H1 (cell line): ENCODE measurements around the gene ARHGEF10L. TPM values are rescaled to one million over a fixed set of nuclear protein-coding genes. Genes with fewer than 3 reads are reported as not detected.
A peak's percentile ranks its signal among the peaks of the same experiment; 100 is the strongest.

Experiments used
- CTCF ChIA-PET: fragments of 300-600 bp; sonication (Branson Sonifier 250); formaldehyde crosslinking; loops from one replicate; lab custom pipeline; 2021; ENCODE audit not compliant: partially characterized antibody; lab: Charles Lee
- POLR2A ChIA-PET: fragments of 300-600 bp; sonication (Branson Sonifier 250); formaldehyde crosslinking; loops from one replicate; lab custom pipeline; 2021; ENCODE audit warnings: inconsistent platforms; ENCODE audit not compliant: partially characterized antibody; lab: Charles Lee
- DNase-seq, 2 experiments: peaks; one replicate each; pipeline versions ENCODE4 v3.0.0 to v3.0.0-alpha.2; 2010 to 2022; ENCODE audit warnings: low spot score in 2 of 2, low read depth in 1 of 2, mixed read lengths in 1 of 2
- FAIRE-seq: peaks from 2 replicates; lab custom pipeline; 2011; peaks lifted over from hg19 to GRCh38; lab: Jason Lieb, UNC
- H2AFZ ChIP-seq: 2 replicates; pipeline ENCODE4 v1.8.1; 2012; ENCODE audit warnings: low read length, inconsistent platforms
- H2AK5ac ChIP-seq: 2 replicates; pipeline ENCODE4 v1.6.1; 2013; ENCODE audit warnings: low read depth, low read length
- H2BK120ac ChIP-seq: replicated peaks from 2 replicates; pipeline ENCODE3; 2013; ENCODE audit warnings: low read depth, low read length, inconsistent platforms
- H2BK12ac ChIP-seq: 2 replicates; pipeline ENCODE4 v1.6.1; 2013; ENCODE audit warnings: low read depth, low read length
- H2BK15ac ChIP-seq: 2 replicates; pipeline ENCODE4 v1.6.1; 2013; ENCODE audit warnings: low read length
- H2BK20ac ChIP-seq: 2 replicates; pipeline ENCODE4 v1.6.1; 2013; ENCODE audit warnings: low read length
- H2BK5ac ChIP-seq: 2 replicates; pipeline ENCODE4 v1.6.1; 2013; ENCODE audit warnings: low read depth, low read length
- H3K14ac ChIP-seq: 2 replicates; pipeline ENCODE4 v1.6.1; 2013; ENCODE audit warnings: inconsistent platforms; ENCODE audit not compliant: insufficient read length
- H3K18ac ChIP-seq: 2 replicates; pipeline ENCODE4 v1.6.1; 2013; ENCODE audit warnings: low read length; ENCODE audit errors: extremely low read depth
- H3K23ac ChIP-seq: 2 replicates; pipeline ENCODE4 v1.6.1; 2013; ENCODE audit warnings: inconsistent platforms; ENCODE audit not compliant: insufficient read length
- H3K23me2 ChIP-seq: 2 replicates; pipeline ENCODE4 v1.6.1; 2013; ENCODE audit warnings: low read depth, low read length
- H3K27ac ChIP-seq: 2 replicates; pipeline ENCODE4 v1.6.1; 2011; ENCODE audit warnings: low read depth, low read length, inconsistent platforms
- H3K27me3 ChIP-seq, 4 experiments: replicated peaks in 1 of 4; 1 replicate in 1 of 4; 2 replicates in 3 of 4; pipeline versions ENCODE4 v1.6.1 to v1.8.1; 2011 to 2013; ENCODE audit warnings: low read length in 3 of 4, mild to moderate bottlenecking in 3 of 4, inconsistent platforms in 2 of 4, mixed read lengths in 2 of 4, moderate library complexity in 1 of 4; ENCODE audit not compliant: control insufficient read depth in 3 of 4, insufficient read depth in 3 of 4; ENCODE audit errors: extremely low read depth in 1 of 4
- H3K36me3 ChIP-seq, 4 experiments: 2 replicates each; pipeline versions ENCODE4 v1.6.1 to v1.8.1; 2011 to 2013; ENCODE audit warnings: mild to moderate bottlenecking in 4 of 4, low read length in 3 of 4, moderate library complexity in 2 of 4, control low read depth in 1 of 4, inconsistent platforms in 1 of 4; ENCODE audit not compliant: insufficient read depth in 4 of 4, control insufficient read depth in 2 of 4
- H3K4ac ChIP-seq: replicated peaks from 2 replicates; pipeline ENCODE3; 2013; ENCODE audit warnings: low read length, low read depth, mixed read lengths, inconsistent platforms; ENCODE audit not compliant: insufficient read length
- H3K4me1 ChIP-seq, 4 experiments: replicated peaks in 1 of 4; 1 replicate in 1 of 4; 2 replicates in 3 of 4; pipeline versions ENCODE4 v1.6.1 to v1.8.1; 2011 to 2013; ENCODE audit warnings: low read length in 3 of 4, inconsistent platforms in 2 of 4, mixed read lengths in 1 of 4; ENCODE audit not compliant: insufficient read depth in 4 of 4, control insufficient read depth in 3 of 4
- H3K4me2 ChIP-seq, 2 experiments: 2 replicates each; pipeline versions ENCODE4 v1.6.1 to v1.8.1; 2011 to 2013; ENCODE audit warnings: low read depth in 2 of 2, low read length in 2 of 2, control low read depth in 1 of 2, inconsistent platforms in 1 of 2, mild to moderate bottlenecking in 1 of 2; ENCODE audit not compliant: insufficient read depth in 1 of 2
- H3K4me3 ChIP-seq, 4 experiments: fragments of 200-600, 300-600 bp in 1 of 4; sonication (generic), shearing (Covaris generic), sonication (Bioruptor Twin) in 1 of 4; 2 replicates each; pipeline versions ENCODE4 v1.5.1 to v1.8.1; 2011 to 2016; ENCODE audit warnings: low read length in 4 of 4, low read depth in 3 of 4, control low read depth in 2 of 4, inconsistent platforms in 2 of 4, mild to moderate bottlenecking in 2 of 4, mixed read lengths in 1 of 4, moderate library complexity in 1 of 4; ENCODE audit not compliant: insufficient read depth in 2 of 4; ENCODE audit errors: extremely low read depth in 1 of 4
- H3K56ac ChIP-seq: replicated peaks from 2 replicates; pipeline ENCODE3; 2013; ENCODE audit warnings: low read depth, mild to moderate bottlenecking, mixed read lengths, low read length, inconsistent platforms; ENCODE audit not compliant: insufficient read length
- H3K79me1 ChIP-seq: 2 replicates; pipeline ENCODE4 v1.6.1; 2013; ENCODE audit warnings: low read depth, low read length, control low read depth
- H3K79me2 ChIP-seq, 2 experiments: 2 replicates each; pipeline versions ENCODE4 v1.6.1 to v1.8.1; 2012 to 2013; ENCODE audit warnings: low read length in 2 of 2, mild to moderate bottlenecking in 2 of 2, inconsistent platforms in 1 of 2; ENCODE audit not compliant: insufficient read depth in 2 of 2, control insufficient read depth in 1 of 2
- H3K9ac ChIP-seq, 4 experiments: replicated peaks in 1 of 4; 1 replicate in 1 of 4; 2 replicates in 3 of 4; pipeline versions ENCODE4 v1.6.1 to v1.8.1; 2011 to 2013; ENCODE audit warnings: low read depth in 3 of 4, low read length in 3 of 4, control low read depth in 2 of 4, mild to moderate bottlenecking in 2 of 4, moderate library complexity in 2 of 4, inconsistent platforms in 1 of 4; ENCODE audit errors: extremely low read depth in 1 of 4
- H3K9me3 ChIP-seq, 2 experiments: 2 replicates each; pipeline versions ENCODE4 v1.6.1 to v1.8.1; 2012 to 2013; ENCODE audit warnings: mild to moderate bottlenecking in 2 of 2, moderate library complexity in 2 of 2, control low read depth in 1 of 2, inconsistent platforms in 1 of 2, low read depth in 1 of 2, low read length in 1 of 2, mixed read lengths in 1 of 2; ENCODE audit not compliant: insufficient read depth in 2 of 2
- H4K20me1 ChIP-seq, 2 experiments: replicated peaks in 1 of 2; 2 replicates each; pipeline versions ENCODE3 to v1.8.1; 2011 to 2013; ENCODE audit warnings: inconsistent platforms in 2 of 2, low read length in 2 of 2, mild to moderate bottlenecking in 1 of 2; ENCODE audit not compliant: insufficient read depth in 2 of 2, control insufficient read depth in 1 of 2
- H4K5ac ChIP-seq: 2 replicates; pipeline ENCODE4 v1.6.1; 2013; ENCODE audit warnings: low read length, low read depth, mixed read lengths, inconsistent platforms; ENCODE audit not compliant: insufficient read length
- H4K8ac ChIP-seq: 2 replicates; pipeline ENCODE4 v1.8.0; 2013; ENCODE audit warnings: mild to moderate bottlenecking, moderate library complexity, low read length, inconsistent platforms; ENCODE audit not compliant: insufficient read depth; ENCODE audit errors: extremely low read depth
- H4K91ac ChIP-seq: replicated peaks from 2 replicates; pipeline ENCODE3; 2013; ENCODE audit warnings: low read length, mixed read lengths, inconsistent platforms; ENCODE audit not compliant: insufficient read length
- EZH2 ChIP-seq: fragments of 200-600 bp; sonication (generic); IDR thresholded peaks from 2 replicates; pipeline ENCODE4 v1.7.1; 2012; ENCODE audit warnings: low read depth, mild to moderate bottlenecking, moderate library complexity, low read length, inconsistent platforms; ENCODE audit not compliant: severe bottlenecking
- KDM1A ChIP-seq: fragments of 200-600, 300-600 bp; sonication (generic); IDR thresholded peaks from 2 replicates; pipeline ENCODE4 v1.7.1; 2016; ENCODE audit warnings: mild to moderate bottlenecking, low read length, borderline replicate concordance
- WGBS, 2 experiments: shearing (Covaris generic) in 1 of 2; methylation state at CpG; one replicate each; pipeline versions ENCODE4 v1.1.6 to v1.1.7; 2013 to 2015; ENCODE audit warnings: low lambda C conversion rate in 2 of 2, mixed read lengths in 2 of 2, inconsistent platforms in 1 of 2, low coverage in 1 of 2, missing lambda C conversion rate in 1 of 2; ENCODE audit not compliant: insufficient replicate concordance in 2 of 2, insufficient coverage in 1 of 2, insufficient read length in 1 of 2; ENCODE audit errors: extremely low coverage in 1 of 2, missing lambda C conversion rate in 1 of 2; 5-methylcytosine and 5-hydroxymethylcytosine counted together
- polyA plus RNA-seq, 7 experiments: library from polyadenylated mRNA; depleted of rRNA in 3 of 7; stranded (reverse) in 5 of 7; unstranded in 2 of 7; fragments of >200 nt in 5 of 7; fragments of 200-250 nt in 2 of 7; gene quantifications; 1 replicate in 5 of 7; 2 replicates in 1 of 7; 4 replicates in 1 of 7; pipeline versions ENCODE4 v1.2.1 to v1.2.3, GENCODE V29; 2011 to 2013; ENCODE audit warnings: missing spikeins in 2 of 7, mixed read lengths in 2 of 7
- total RNA-seq: library from RNA; stranded (reverse); fragmentation: NEBNext Ultra II Directional; extraction: Animal tissue kit (Norgen Biotek cat#: 25700); gene quantifications from 2 replicates; pipeline ENCODE4 v1.2.1, GENCODE V29; 2021

Gene ARHGEF10L
- total and polyA plus RNA-seq, 2 of the 8 experiments (the other 6 are each of a cell fraction or from before 2014, with no cell fraction given): 33.6 to 39.6 TPM

DNA sequence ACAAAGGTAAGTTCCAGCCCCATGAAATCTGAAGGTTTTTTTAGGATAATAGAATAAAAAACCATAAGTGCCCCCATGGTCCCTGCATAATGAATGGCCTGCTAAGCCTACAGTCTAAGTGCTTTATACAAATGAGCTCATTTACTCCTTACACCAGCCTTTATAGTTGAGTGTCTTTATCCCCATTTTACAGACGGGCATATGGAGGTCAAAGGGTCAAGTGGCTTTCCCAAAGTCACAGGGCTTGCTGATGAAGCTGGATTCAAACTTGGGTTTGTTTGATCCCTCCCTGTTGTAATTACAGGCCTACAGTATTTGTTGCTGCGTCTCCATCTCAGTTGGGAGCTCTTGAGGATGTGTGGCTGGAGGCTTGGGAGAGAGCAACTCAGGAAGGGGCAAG is 28.3 kb upstream of the ARHGEF10L start:
- DNase-seq (no peak), FAIRE-seq (no peak)
- Histone ChIP-seq H3K79me1 (no peaks in the 10 kb centered on the region), H2BK15ac (no peak overlapping the region), H3K56ac (no peak overlapping the region), H3K18ac (no peak overlapping the region), H2BK12ac (0 out of 2 replicates have a peak overlapping the region, but pooled peaks have one; percentile 63), H3K4me2 (no peak overlapping the region), H3K23ac (no peak overlapping the region), H3K27me3 (no peaks in the 10 kb centered on the region), H2BK5ac (no peak overlapping the region), H4K8ac (no peak overlapping the region; the same call in 1 of the 2 replicates), H3K79me2 (no peaks in the 10 kb centered on the region), H3K4me1 (peaks cover 0 to 6% (median 3%) of the 10 kb centered on the region in 4 experiments; a peak in 6 of 7 replicates), H3K9me3 (no peaks in the 10 kb centered on the region), H3K14ac (no peak overlapping the region), H3K4ac (no peak overlapping the region), H2BK120ac (no peak overlapping the region), H3K27ac (no peak overlapping the region), H2AFZ (no peak overlapping the region), H3K23me2 (peaks cover 2% of the 10 kb centered on the region; the same call in 1 of the 2 replicates), H4K91ac (peak overlapping the region; percentile 25), H4K20me1 (no peaks in the 10 kb centered on the region), H3K9ac (no peak overlapping the region), H2AK5ac (no peak overlapping the region), H4K5ac (no peak overlapping the region), H2BK20ac (no peak overlapping the region), H3K36me3 (no peaks in the 10 kb centered on the region), H3K4me3 (no peak overlapping the region)
- ChIA-PET CTCF (interaction anchor here (1.1 to 29.1 kb wide), 5 partner anchors 9 to 115 kb away, joined by 3 to 1640 read pairs (median 20); partner anchors contain the start of gene ARHGEF10L), POLR2A (interaction anchor here (0.9 kb wide), 1 partner anchor 30 kb away, joined by 3 read pairs; no protein-coding TSS in a partner anchor)
- TF ChIP-seq KDM1A (peak; percentile 80; the same call in 1 of the 2 replicates), EZH2 (no peak)
- WGBS, 2 experiments: 91% methylated on average over 2 of the region's 2 CpGs; no CpG with 5 or more reads in 1 of the 2 experiments
